Measurements from ENCODE around the gene MARCHF10.
A peak's percentile ranks its signal among the peaks of the same experiment; 100 is the strongest.

Gene MARCHF10

GRCh38 chr17:62782730-62783270 is 25.3 kb downstream of the MARCHF10 start:
- H3K27ac ChIP-seq, result no peak overlapping the region

GRCh38 chr17:62781831-62782251 is 26.3 kb downstream of the MARCHF10 start:
- Histone ChIP-seq H3K79me2 (no peaks in the 10 kb centered on the region), H3K4me1 (peaks cover 3% of the 10 kb centered on the region), H3K4me2 (ENCODE audit: low read length) (no peak overlapping the region), H3K9ac (no peak overlapping the region), H3K36me3 (ENCODE audit: control insufficient read depth, insufficient read depth, low read length) (no peaks in the 10 kb centered on the region), H3K27ac (no peak overlapping the region), H3K9me3 (ENCODE audit: control insufficient read depth, low read length) (no peaks in the 10 kb centered on the region), H3K27me3 (ENCODE audit: control insufficient read depth, insufficient read depth, low read length) (no peaks in the 10 kb centered on the region), H2AFZ (no peak overlapping the region), H3K4me3 (ENCODE audit: low read depth, low read length) (no peak overlapping the region)
- TF ChIP-seq CTCF (IDR thresholded peaks at IDR 0.05), result no peak

More at GRCh38 chr17:62782730-62783270, 25.3 kb downstream of the MARCHF10 start:
- Histone ChIP-seq H3K79me2 (no peaks in the 10 kb centered on the region), H3K9me3 (ENCODE audit: control insufficient read depth, low read length) (no peaks in the 10 kb centered on the region), H3K4me3 (ENCODE audit: low read depth, low read length) (no peak overlapping the region), H3K9ac (no peak overlapping the region), H2AFZ (no peak overlapping the region), H3K36me3 (ENCODE audit: control insufficient read depth, insufficient read depth, low read length) (no peaks in the 10 kb centered on the region), H3K4me1 (peaks cover 10% of the 10 kb centered on the region), H3K27me3 (ENCODE audit: control insufficient read depth, insufficient read depth, low read length) (no peaks in the 10 kb centered on the region), H3K4me2 (ENCODE audit: low read length) (no peak overlapping the region)
- no peak for TF ChIP-seq CTCF (IDR thresholded peaks at IDR 0.05)

GRCh38 chr17:62781356-62781755 is 26.8 kb downstream of the MARCHF10 start:
- TF ChIP-seq CTCF (IDR thresholded peaks at IDR 0.05), result no peak
- Histone ChIP-seq H3K4me1 (no peaks in the 10 kb centered on the region), H3K4me3 (ENCODE audit: low read depth, low read length) (no peak overlapping the region), H3K27me3 (ENCODE audit: control insufficient read depth, insufficient read depth, low read length) (no peaks in the 10 kb centered on the region), H3K36me3 (ENCODE audit: control insufficient read depth, insufficient read depth, low read length) (no peaks in the 10 kb centered on the region), H3K9me3 (ENCODE audit: control insufficient read depth, low read length) (no peaks in the 10 kb centered on the region), H2AFZ (no peak overlapping the region), H3K79me2 (no peaks in the 10 kb centered on the region), H3K4me2 (ENCODE audit: low read length) (no peak overlapping the region), H3K9ac (no peak overlapping the region), H3K27ac (no peak overlapping the region)

GRCh38 chr17:62780951-62781350 is 27.2 kb downstream of the MARCHF10 start:
- no peak overlapping the region for H3K4me2 ChIP-seq (ENCODE audit: low read length)
- no peak overlapping the region for H2AFZ ChIP-seq
- no peak for TF ChIP-seq CTCF (IDR thresholded peaks at IDR 0.05)
- H3K4me3 ChIP-seq (ENCODE audit: low read depth, low read length), result no peak overlapping the region
- H3K36me3 ChIP-seq (ENCODE audit: control insufficient read depth, insufficient read depth, low read length), result no peaks in the 10 kb centered on the region
- H3K9ac ChIP-seq, result no peak overlapping the region
- no peaks in the 10 kb centered on the region for H3K27me3 ChIP-seq (ENCODE audit: control insufficient read depth, insufficient read depth, low read length)
- H3K27ac ChIP-seq, result peak overlapping the region; percentile 40
- no peaks in the 10 kb centered on the region for H3K79me2 ChIP-seq
- H3K4me1 ChIP-seq, result no peaks in the 10 kb centered on the region
- H3K9me3 ChIP-seq (ENCODE audit: control insufficient read depth, low read length), result no peaks in the 10 kb centered on the region

GRCh38 chr17:62780269-62780668 is 27.8 kb downstream of the MARCHF10 start:
- Histone ChIP-seq H3K9me3 (ENCODE audit: control insufficient read depth, low read length) (no peaks in the 10 kb centered on the region), H3K4me1 (no peaks in the 10 kb centered on the region), H3K4me3 (ENCODE audit: low read depth, low read length) (no peak overlapping the region), H3K27ac (peak overlapping the region; percentile 40), H3K9ac (no peak overlapping the region), H3K4me2 (ENCODE audit: low read length) (peak overlapping the region; percentile 48), H3K79me2 (no peaks in the 10 kb centered on the region), H3K36me3 (ENCODE audit: control insufficient read depth, insufficient read depth, low read length) (no peaks in the 10 kb centered on the region), H3K27me3 (ENCODE audit: control insufficient read depth, insufficient read depth, low read length) (no peaks in the 10 kb centered on the region), H2AFZ (peak overlapping the region; percentile 2)
- peak; percentile 52 for TF ChIP-seq CTCF (IDR thresholded peaks at IDR 0.05)
